Suppressor macrophage (primary cell): ENCODE data around the gene GCNT3.
A peak's percentile ranks its signal among the peaks of the same experiment; 100 is the strongest.

Experiments used
- DNase-seq, 4 experiments: peaks; one replicate each; pipeline ENCODE4 v3.0.0-alpha.2; 2020 to 2022
- total RNA-seq, 17 experiments: gene quantifications; one replicate each; lab custom pipeline; 2026; ENCODE audit warnings: mixed read lengths in 6 of 17, inconsistent platforms in 3 of 17; lab: John Stamatoyannopoulos, UW

The GCNT3 gene
- total RNA-seq, result 0 to 2.5 (median 0.13) reads per million in 17 experiments

GRCh38 chr15:59611276-59612260 is at the start of gene GCNT3:
Gene GCNT3, plus strand, starts transcription at chr15:59611783. Its CDS starts 6,456 bp downstream, at chr15:59618239.
- peak; percentile 7 to 53 (median 38) for DNase-seq

- no peak for DNase-seq
Measured at GRCh38 chr15:59562448-59563186, 49.0 kb upstream of the GCNT3 start.

- no peak for DNase-seq
Measured at GRCh38 chr15:59565299-59565698, 46.3 kb upstream of the GCNT3 start.

GRCh38 chr15:59567324-59567723 is 44.3 kb upstream of the GCNT3 start:
- no peak for DNase-seq

- DNase-seq, result no peak
Measured at GRCh38 chr15:59569477-59569876, 42.1 kb upstream of the GCNT3 start.

- DNase-seq, result no peak
Measured at GRCh38 chr15:59570315-59570714, 41.3 kb upstream of the GCNT3 start.

GRCh38 chr15:59571606-59572005 is 40.0 kb upstream of the GCNT3 start:
- DNase-seq, result no peak

GRCh38 chr15:59583088-59583487 is 28.5 kb upstream of the GCNT3 start:
- DNase-seq, result no peak

- no peak for DNase-seq
Measured at GRCh38 chr15:59587085-59587826, 24.3 kb upstream of the GCNT3 start.

GRCh38 chr15:59590027-59590426 is 21.6 kb upstream of the GCNT3 start:
- DNase-seq, result no peak

- DNase-seq, result peak in 2 of 4 experiments; percentile 14 to 26
Measured at GRCh38 chr15:59591356-59591755, 20.2 kb upstream of the GCNT3 start.

- peak in 2 of 4 experiments; percentile 16 to 17 for DNase-seq
Measured at GRCh38 chr15:59594493-59594942, 17.1 kb upstream of the GCNT3 start.

GRCh38 chr15:59594991-59595390 is 16.6 kb upstream of the GCNT3 start:
- DNase-seq, result peak in 1 of 4 experiments; percentile 9

GRCh38 chr15:59595434-59595915 is 16.1 kb upstream of the GCNT3 start:
- no peak for DNase-seq

- DNase-seq, result no peak
Measured at GRCh38 chr15:59596640-59597039, 14.9 kb upstream of the GCNT3 start.

GRCh38 chr15:59598461-59598860 is 13.1 kb upstream of the GCNT3 start:
- no peak for DNase-seq

- no peak for DNase-seq
Measured at GRCh38 chr15:59605994-59606393, 5.6 kb upstream of the GCNT3 start.

- DNase-seq, result peak in 1 of 4 experiments; percentile 3
Measured at GRCh38 chr15:59609730-59610712, 1.6 kb upstream of the GCNT3 start.

GRCh38 chr15:59614153-59614552 is 2.6 kb downstream of the GCNT3 start:
- no peak for DNase-seq

GRCh38 chr15:59615661-59616060 is 4.1 kb downstream of the GCNT3 start:
- DNase-seq, result no peak

- DNase-seq, result no peak
Measured at GRCh38 chr15:59616379-59616778, 4.8 kb downstream of the GCNT3 start.
